ENCODE data around the gene ITGB4. TPM values are rescaled to one million over a fixed set of nuclear protein-coding genes. Genes with fewer than 3 reads are reported as not detected.
"Not testable (repeated sequence)": the region's sequence is repeated elsewhere in the genome, so short reads cannot be mapped to it uniquely, and the experiment has no call there.

The ITGB4 gene
- total RNA-seq, 1 donor = 0.10 TPM

- Histone ChIP-seq H3K9me3 (ENCODE audit: low read depth, low read length) (no peaks in the 10 kb centered on the region), H3K4me1 (ENCODE audit: insufficient read depth, low read length) (peaks cover 36% of the 10 kb centered on the region), H3K27me3 (ENCODE audit: insufficient read depth, low read length) (no peaks in the 10 kb centered on the region), H3K4me3 (ENCODE audit: low read length) (no peak overlapping the region)
Observed at GRCh38 chr17:75752405-75752709, 31.1 kb downstream of the ITGB4 start.

GRCh38 chr17:75752802-75753513 lies 31.7 kb downstream of the ITGB4 start:
- H3K4me3 ChIP-seq (ENCODE audit: low read length) = peak overlapping the region; percentile 37
- no peaks in the 10 kb centered on the region for H3K27me3 ChIP-seq (ENCODE audit: insufficient read depth, low read length)
- H3K4me1 ChIP-seq (ENCODE audit: insufficient read depth, low read length) = peaks cover 30% of the 10 kb centered on the region

GRCh38 chr17:75753514-75754377 lies 32.5 kb downstream of the ITGB4 start:
- Histone ChIP-seq H3K27me3 (ENCODE audit: insufficient read depth, low read length) (no peaks in the 10 kb centered on the region), H3K4me3 (ENCODE audit: low read length) (peak overlapping the region; percentile 37), H3K9me3 (ENCODE audit: low read depth, low read length) (no peaks in the 10 kb centered on the region), H3K4me1 (ENCODE audit: insufficient read depth, low read length) (peaks cover 29% of the 10 kb centered on the region)

More at GRCh38 chr17:75752802-75753513, 31.7 kb downstream of the ITGB4 start:
- H3K9me3 ChIP-seq (ENCODE audit: low read depth, low read length) = no peaks in the 10 kb centered on the region

GRCh38 chr17:75754378-75755204 lies 33.3 kb downstream of the ITGB4 start:
- H3K4me3 ChIP-seq (ENCODE audit: low read length) = no peak overlapping the region

GRCh38 chr17:75755205-75755901 lies 34.1 kb downstream of the ITGB4 start:
- no peak overlapping the region for H3K4me3 ChIP-seq (ENCODE audit: low read length)
- peaks cover 22% of the 10 kb centered on the region for H3K4me1 ChIP-seq (ENCODE audit: insufficient read depth, low read length)
- H3K9me3 ChIP-seq (ENCODE audit: low read depth, low read length) = no peaks in the 10 kb centered on the region
- H3K27me3 ChIP-seq (ENCODE audit: insufficient read depth, low read length) = no peaks in the 10 kb centered on the region

More at GRCh38 chr17:75754378-75755204, 33.3 kb downstream of the ITGB4 start:
- H3K27me3 ChIP-seq (ENCODE audit: insufficient read depth, low read length) = no peaks in the 10 kb centered on the region
- peaks cover 28% of the 10 kb centered on the region for H3K4me1 ChIP-seq (ENCODE audit: insufficient read depth, low read length)
- H3K9me3 ChIP-seq (ENCODE audit: low read depth, low read length) = no peaks in the 10 kb centered on the region

- Histone ChIP-seq H3K27me3 (ENCODE audit: insufficient read depth, low read length) (no peaks in the 10 kb centered on the region), H3K4me3 (ENCODE audit: low read length) (no peak overlapping the region), H3K9me3 (ENCODE audit: low read depth, low read length) (no peaks in the 10 kb centered on the region), H3K4me1 (ENCODE audit: insufficient read depth, low read length) (peaks cover 22% of the 10 kb centered on the region)
Observed at GRCh38 chr17:75755990-75756389, 34.7 kb downstream of the ITGB4 start.

GRCh38 chr17:75756451-75757085 lies 35.3 kb downstream of the ITGB4 start:
- Histone ChIP-seq H3K4me1 (ENCODE audit: insufficient read depth, low read length) (peaks cover 22% of the 10 kb centered on the region), H3K27me3 (ENCODE audit: insufficient read depth, low read length) (no peaks in the 10 kb centered on the region), H3K9me3 (ENCODE audit: low read depth, low read length) (no peaks in the 10 kb centered on the region), H3K4me3 (ENCODE audit: low read length) (no peak overlapping the region)

- H3K27me3 ChIP-seq (ENCODE audit: insufficient read depth, low read length) = no peaks in the 10 kb centered on the region
- H3K9me3 ChIP-seq (ENCODE audit: low read depth, low read length) = no peaks in the 10 kb centered on the region
- peaks cover 22% of the 10 kb centered on the region for H3K4me1 ChIP-seq (ENCODE audit: insufficient read depth, low read length)
- H3K4me3 ChIP-seq (ENCODE audit: low read length) = no peak overlapping the region
Observed at GRCh38 chr17:75757086-75757681, 35.9 kb downstream of the ITGB4 start.

- no peak overlapping the region for H3K4me3 ChIP-seq (ENCODE audit: low read length)
- peaks cover 21% of the 10 kb centered on the region for H3K4me1 ChIP-seq (ENCODE audit: insufficient read depth, low read length)
- H3K9me3 ChIP-seq (ENCODE audit: low read depth, low read length) = no peaks in the 10 kb centered on the region
- H3K27me3 ChIP-seq (ENCODE audit: insufficient read depth, low read length) = no peaks in the 10 kb centered on the region
Observed at GRCh38 chr17:75758131-75758905, 37.1 kb downstream of the ITGB4 start.

GRCh38 chr17:75759457-75759856 lies 38.2 kb downstream of the ITGB4 start:
- Histone ChIP-seq H3K4me3 (ENCODE audit: low read length) (no peak overlapping the region), H3K27me3 (ENCODE audit: insufficient read depth, low read length) (no peaks in the 10 kb centered on the region), H3K4me1 (ENCODE audit: insufficient read depth, low read length) (peaks cover 23% of the 10 kb centered on the region), H3K9me3 (ENCODE audit: low read depth, low read length) (no peaks in the 10 kb centered on the region)

GRCh38 chr17:75759978-75760640 lies 38.9 kb downstream of the ITGB4 start:
- not testable (repeated sequence) for H3K27me3 ChIP-seq (ENCODE audit: insufficient read depth, low read length); H3K9me3 ChIP-seq (ENCODE audit: low read depth, low read length); H3K4me3 ChIP-seq (ENCODE audit: low read length)
- H3K4me1 ChIP-seq (ENCODE audit: insufficient read depth, low read length) = peaks cover 24% of the 10 kb centered on the region

- Histone ChIP-seq H3K9me3 (ENCODE audit: low read depth, low read length) (no peaks in the 10 kb centered on the region), H3K4me3 (ENCODE audit: low read length) (no peak overlapping the region), H3K27me3 (ENCODE audit: insufficient read depth, low read length) (no peaks in the 10 kb centered on the region), H3K4me1 (ENCODE audit: insufficient read depth, low read length) (peaks cover 19% of the 10 kb centered on the region)
Observed at GRCh38 chr17:75762513-75763268, 41.4 kb downstream of the ITGB4 start.

Measured in mononuclear cell (primary cell).